ENCODE results near the gene MUC21.
A peak's percentile ranks its signal among the peaks of the same experiment; 100 is the strongest.
"Not testable (repeated sequence)": the region's sequence is repeated elsewhere in the genome, so short reads cannot be mapped to it uniquely, and the experiment has no call there.

MUC21 gene

DNA sequence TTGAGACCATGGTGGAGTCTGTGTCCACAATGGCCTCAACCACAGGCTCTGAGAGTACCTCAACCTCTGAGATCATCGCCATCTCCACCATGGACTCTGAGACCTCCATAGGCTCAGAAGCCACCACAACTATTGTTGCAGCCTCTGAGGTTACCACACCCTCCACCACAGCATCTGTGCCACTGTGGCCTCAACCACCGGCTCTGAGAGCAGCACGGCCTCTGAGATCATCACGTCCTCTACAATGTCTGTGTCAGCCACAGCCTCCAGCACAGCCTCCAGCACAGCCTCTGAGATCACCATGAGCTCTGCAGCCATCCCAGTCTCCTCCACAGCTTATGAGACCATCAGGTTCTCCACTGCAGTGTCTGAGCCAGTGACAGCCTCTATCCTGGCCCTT is 19.4 kb upstream of the MUC21 start:
- no peak overlapping the region for H3K4me2 ChIP-seq (ENCODE audit: low read depth, low read length, poor library complexity, severe bottlenecking)

DNA sequence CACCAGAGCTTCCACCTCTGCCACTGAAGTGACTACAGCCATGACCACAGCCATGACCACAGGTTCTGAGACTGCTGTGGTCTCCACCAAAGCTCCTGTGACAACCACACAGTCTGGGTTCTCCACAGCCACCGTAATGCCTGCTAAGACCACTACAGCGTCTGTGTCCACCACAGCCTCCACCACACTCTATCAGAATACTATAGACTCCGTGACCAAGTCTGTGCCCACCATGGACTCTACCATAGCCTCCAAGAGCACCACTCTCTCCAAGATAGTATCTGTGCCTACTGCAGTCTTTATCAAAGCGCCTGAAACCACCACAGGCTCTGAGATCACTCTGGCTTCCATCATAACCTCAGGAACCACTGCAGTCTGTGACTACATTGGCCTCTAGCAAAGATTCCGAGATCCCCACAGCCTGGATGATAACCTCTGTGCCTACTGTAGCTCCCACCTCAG is 18.3 kb upstream of the MUC21 start:
- Histone ChIP-seq H3F3A (ENCODE audit: low read depth) (no peaks in the 10 kb centered on the region), H4K20me1 (ENCODE audit: insufficient read depth, low read length, poor library complexity, severe bottlenecking) (no peaks in the 10 kb centered on the region), H3K79me2 (ENCODE audit: insufficient read depth, low read length) (no peaks in the 10 kb centered on the region), H3K9me2 (replicated peaks; ENCODE audit: low read depth, low read length) (no peaks in the 10 kb centered on the region), H3K27me3 (ENCODE audit: insufficient read depth, low read length, poor library complexity, severe bottlenecking) (peaks cover 8% of the 10 kb centered on the region), H3K4me3 (ENCODE audit: low read length, poor library complexity, severe bottlenecking) (no peak overlapping the region), H3K4me1 (ENCODE audit: insufficient read depth, low read length, poor library complexity, severe bottlenecking) (peaks cover 7% of the 10 kb centered on the region), H3K36me3 (ENCODE audit: insufficient read depth, low read length) (no peaks in the 10 kb centered on the region), H3K4me2 (ENCODE audit: low read depth, low read length, poor library complexity, severe bottlenecking) (no peak overlapping the region), H2AFZ (ENCODE audit: low read length) (no peak overlapping the region), H3K9me3 (ENCODE audit: insufficient read depth, low read depth, low read length) (no peaks in the 10 kb centered on the region), H3K9ac (ENCODE audit: low read depth, low read length, poor library complexity, severe bottlenecking) (no peak overlapping the region)
- TF ChIP-seq, protein P1, sequence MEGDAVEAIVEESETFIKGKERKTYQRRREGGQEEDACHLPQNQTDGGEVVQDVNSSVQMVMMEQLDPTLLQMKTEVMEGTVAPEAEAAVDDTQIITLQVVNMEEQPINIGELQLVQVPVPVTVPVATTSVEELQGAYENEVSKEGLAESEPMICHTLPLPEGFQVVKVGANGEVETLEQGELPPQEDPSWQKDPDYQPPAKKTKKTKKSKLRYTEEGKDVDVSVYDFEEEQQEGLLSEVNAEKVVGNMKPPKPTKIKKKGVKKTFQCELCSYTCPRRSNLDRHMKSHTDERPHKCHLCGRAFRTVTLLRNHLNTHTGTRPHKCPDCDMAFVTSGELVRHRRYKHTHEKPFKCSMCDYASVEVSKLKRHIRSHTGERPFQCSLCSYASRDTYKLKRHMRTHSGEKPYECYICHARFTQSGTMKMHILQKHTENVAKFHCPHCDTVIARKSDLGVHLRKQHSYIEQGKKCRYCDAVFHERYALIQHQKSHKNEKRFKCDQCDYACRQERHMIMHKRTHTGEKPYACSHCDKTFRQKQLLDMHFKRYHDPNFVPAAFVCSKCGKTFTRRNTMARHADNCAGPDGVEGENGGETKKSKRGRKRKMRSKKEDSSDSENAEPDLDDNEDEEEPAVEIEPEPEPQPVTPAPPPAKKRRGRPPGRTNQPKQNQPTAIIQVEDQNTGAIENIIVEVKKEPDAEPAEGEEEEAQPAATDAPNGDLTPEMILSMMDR (conservative IDR thresholded peaks at IDR 0.05; ENCODE audit: low read length): no peak
- no peak for TF ChIP-seq EZH2phosphoT487 (IDR thresholded peaks at IDR 0.05; ENCODE audit: borderline replicate concordance)

More for the DNA sequence above, 19.4 kb upstream of the MUC21 start:
- Histone ChIP-seq H4K20me1 (ENCODE audit: insufficient read depth, low read length, poor library complexity, severe bottlenecking) (no peaks in the 10 kb centered on the region), H3K9me3 (ENCODE audit: insufficient read depth, low read depth, low read length) (no peaks in the 10 kb centered on the region), H3K79me2 (ENCODE audit: insufficient read depth, low read length) (no peaks in the 10 kb centered on the region), H3F3A (ENCODE audit: low read depth) (no peaks in the 10 kb centered on the region), H3K4me1 (ENCODE audit: insufficient read depth, low read length, poor library complexity, severe bottlenecking) (peaks cover 7% of the 10 kb centered on the region), H3K27me3 (ENCODE audit: insufficient read depth, low read length, poor library complexity, severe bottlenecking) (peaks cover 8% of the 10 kb centered on the region), H3K9me2 (replicated peaks; ENCODE audit: low read depth, low read length) (no peaks in the 10 kb centered on the region), H3K9ac (ENCODE audit: low read depth, low read length, poor library complexity, severe bottlenecking) (no peak overlapping the region), H3K4me3 (ENCODE audit: low read length, poor library complexity, severe bottlenecking) (no peak overlapping the region), H2AFZ (ENCODE audit: low read length) (no peak overlapping the region), H3K36me3 (ENCODE audit: insufficient read depth, low read length) (no peaks in the 10 kb centered on the region)
- TF ChIP-seq, protein P1 (conservative IDR thresholded peaks at IDR 0.05; ENCODE audit: low read length): no peak

DNA sequence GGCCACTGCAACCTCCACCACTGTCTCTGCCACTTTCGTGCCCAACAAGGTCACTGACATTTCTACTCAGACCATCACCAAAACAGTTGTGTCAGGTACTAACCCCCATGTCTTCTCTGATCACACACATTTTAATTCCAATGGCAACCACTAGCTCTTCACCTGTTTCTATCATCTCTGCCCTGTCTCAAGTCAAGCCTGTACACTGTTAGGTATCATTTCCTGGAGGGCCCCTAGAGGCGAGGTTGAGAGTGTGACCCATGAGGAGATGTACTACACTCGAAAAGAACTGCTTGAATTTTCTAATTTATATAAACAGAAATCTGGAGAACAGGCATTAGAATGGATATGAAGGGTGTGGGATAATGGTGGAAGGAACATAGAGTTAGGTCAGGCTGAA is 17.4 kb upstream of the MUC21 start:
- Histone ChIP-seq H3K36me3 (ENCODE audit: insufficient read depth, low read length) (no peaks in the 10 kb centered on the region), H3K9me3 (ENCODE audit: insufficient read depth, low read depth, low read length) (no peaks in the 10 kb centered on the region), H3K9ac (ENCODE audit: low read depth, low read length, poor library complexity, severe bottlenecking) (no peak overlapping the region), H3K4me2 (ENCODE audit: low read depth, low read length, poor library complexity, severe bottlenecking) (no peak overlapping the region), H4K20me1 (ENCODE audit: insufficient read depth, low read length, poor library complexity, severe bottlenecking) (no peaks in the 10 kb centered on the region), H3K9me2 (replicated peaks; ENCODE audit: low read depth, low read length) (no peaks in the 10 kb centered on the region), H3F3A (ENCODE audit: low read depth) (no peaks in the 10 kb centered on the region), H3K79me2 (ENCODE audit: insufficient read depth, low read length) (no peaks in the 10 kb centered on the region), H3K4me3 (ENCODE audit: low read length, poor library complexity, severe bottlenecking) (no peak overlapping the region), H3K27me3 (ENCODE audit: insufficient read depth, low read length, poor library complexity, severe bottlenecking) (peaks cover 5% of the 10 kb centered on the region), H3K4me1 (ENCODE audit: insufficient read depth, low read length, poor library complexity, severe bottlenecking) (peaks cover 7% of the 10 kb centered on the region), H2AFZ (ENCODE audit: low read length) (no peak overlapping the region)
- no peak for TF ChIP-seq EZH2phosphoT487 (IDR thresholded peaks at IDR 0.05; ENCODE audit: borderline replicate concordance)
- TF ChIP-seq, protein P1 (conservative IDR thresholded peaks at IDR 0.05; ENCODE audit: low read length): peak; percentile 32; the same call in 1 of the 2 replicates

DNA sequence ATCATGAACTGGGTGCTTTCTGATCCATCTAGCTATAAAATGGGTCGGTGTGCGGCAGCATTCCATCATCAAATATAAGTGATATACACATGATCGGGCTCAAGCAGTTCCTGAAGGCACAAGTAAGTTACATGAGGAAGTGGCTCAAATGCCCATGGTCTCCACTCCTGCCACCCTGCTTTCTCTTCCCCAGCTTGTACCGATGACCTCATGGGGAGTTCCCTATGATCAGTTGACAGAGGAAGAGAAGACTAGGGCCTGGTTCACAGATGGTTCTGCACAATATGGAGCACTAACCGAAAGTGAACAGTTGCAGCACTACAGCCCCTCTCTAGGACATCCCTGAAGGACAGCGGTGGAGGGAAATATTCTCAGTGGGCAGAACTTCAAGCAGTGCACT is 14.3 kb upstream of the MUC21 start:
- H3K9me3 ChIP-seq (ENCODE audit: insufficient read depth, low read depth, low read length); H4K20me1 ChIP-seq (ENCODE audit: insufficient read depth, low read length, poor library complexity, severe bottlenecking); H3K4me2 ChIP-seq (ENCODE audit: low read depth, low read length, poor library complexity, severe bottlenecking); H3K27me3 ChIP-seq (ENCODE audit: insufficient read depth, low read length, poor library complexity, severe bottlenecking); H3K9me2 ChIP-seq (replicated peaks; ENCODE audit: low read depth, low read length); H3K4me3 ChIP-seq (ENCODE audit: low read length, poor library complexity, severe bottlenecking); H3K79me2 ChIP-seq (ENCODE audit: insufficient read depth, low read length); H2AFZ ChIP-seq (ENCODE audit: low read length); H3K9ac ChIP-seq (ENCODE audit: low read depth, low read length, poor library complexity, severe bottlenecking); H3K4me1 ChIP-seq (ENCODE audit: insufficient read depth, low read length, poor library complexity, severe bottlenecking); H3F3A ChIP-seq (ENCODE audit: low read depth); H3K36me3 ChIP-seq (ENCODE audit: insufficient read depth, low read length): not testable (repeated sequence)

Measured in Loucy (cell line).